Hair follicular keratinocyte (primary cell): ENCODE measurements around the gene ZFTA. TPM values are rescaled to one million over a fixed set of nuclear protein-coding genes. Genes with fewer than 3 reads are reported as not detected.

Experiments used
- total RNA-seq: library from RNA; depleted of rRNA; stranded (reverse); fragments of >200 nt; gene quantifications from 2 replicates; pipeline ENCODE4 v1.2.3, GENCODE V29; 2015

Gene ZFTA
- 4.1 and 4.9 TPM in 2 replicates for total RNA-seq

DNA sequence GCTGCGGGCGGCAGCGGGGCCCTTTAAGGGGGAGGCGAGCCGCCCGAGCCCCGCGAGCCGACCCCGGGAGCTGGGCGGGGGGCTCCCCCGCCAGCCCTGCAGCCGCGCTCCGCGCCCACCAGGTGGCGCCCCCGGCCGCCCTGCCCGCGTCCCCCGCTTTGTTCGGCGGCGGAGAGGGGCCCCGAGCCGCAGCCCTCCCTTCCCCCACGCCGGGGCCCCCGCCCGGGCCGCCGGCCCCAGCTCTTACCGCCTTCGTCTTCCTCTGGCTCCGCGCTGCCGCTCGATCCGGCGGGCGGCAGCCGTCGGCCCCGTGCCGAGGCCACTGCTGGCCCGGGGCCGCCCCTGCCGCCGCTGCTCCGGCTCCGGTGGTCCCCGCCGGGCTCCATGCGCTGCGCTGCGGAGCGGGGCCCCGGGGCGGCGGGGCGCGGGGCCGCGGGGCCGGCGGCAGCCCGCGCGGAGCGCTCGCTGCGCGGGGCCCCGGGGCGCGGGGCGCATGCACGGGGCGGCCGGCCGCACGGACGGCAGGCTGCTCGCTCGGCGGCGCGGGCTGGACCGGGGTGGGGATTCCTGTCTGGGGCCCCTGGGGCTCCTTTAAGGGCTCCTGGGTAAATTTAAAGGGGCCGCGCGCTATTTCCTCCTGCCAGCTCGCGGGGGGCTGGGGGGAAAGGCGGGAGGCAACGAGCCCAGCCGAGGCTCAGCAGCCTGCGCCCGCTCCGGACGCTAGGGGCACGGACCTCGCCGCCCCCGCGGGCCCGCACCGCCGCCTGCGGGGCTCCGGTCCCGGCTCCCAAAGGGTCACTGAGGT, at the start of gene ZFTA:
Gene ZFTA, minus strand, starts transcription at position 539 of the 805 bp plus-strand sequence. Its CDS starts 153 bp downstream, at position 386.

GRCh38 chr11:63813035-63813562, 44.5 kb upstream of the ZFTA start, which contains the start of gene SPINDOC:
Gene SPINDOC (plus strand): TSS chr11:63813456. CDS start chr11:63813687, 231 bp downstream.

Other genes starting within 250 kb of the ZFTA start
- gene PLAAT4, start 232.0 kb downstream of the ZFTA start, total RNA-seq, result not detected in 2 replicates
- not detected in 2 replicates for gene PLAAT2, start 205.4 kb downstream of the ZFTA start, total RNA-seq
- gene PLAAT3, start 154.3 kb downstream of the ZFTA start, total RNA-seq, result 0.34 TPM in 1 of 2 replicates, not detected in the other
- 36.1 and 49.7 TPM in 2 replicates for gene ATL3, start 97.4 kb downstream of the ZFTA start, total RNA-seq
- 46.2 and 58.2 TPM in 2 replicates for gene RTN3, start 87.3 kb downstream of the ZFTA start, total RNA-seq
- gene SPINDOC, start 44.7 kb upstream of the ZFTA start, total RNA-seq, result 18.1 and 19.2 TPM in 2 replicates
- gene MARK2, start 70.3 kb upstream of the ZFTA start, total RNA-seq, result 31.7 and 33.3 TPM in 2 replicates
- gene RCOR2, start 148.4 kb upstream of the ZFTA start, total RNA-seq, result 0.23 and 0.34 TPM in 2 replicates
- 6.9 and 7.3 TPM in 2 replicates for gene NAA40, start 170.2 kb upstream of the ZFTA start, total RNA-seq
- gene COX8A, start 205.8 kb upstream of the ZFTA start, total RNA-seq, result 536 and 589 TPM in 2 replicates
- gene OTUB1, start 217.7 kb upstream of the ZFTA start, total RNA-seq, result 121 and 139 TPM in 2 replicates